ENCODE measurements around the gene EIF5A2.

The EIF5A2 gene

GRCh38 chr3:170852324-170852723 is 56.1 kb downstream of the EIF5A2 start:
- no peak for DNase-seq (ENCODE audit: low spot score)

- DNase-seq (ENCODE audit: low spot score), result no peak
Observed at GRCh38 chr3:170848292-170848917, 60.0 kb downstream of the EIF5A2 start.

GRCh38 chr3:170844377-170844776 is 64.1 kb downstream of the EIF5A2 start:
- DNase-seq (ENCODE audit: low spot score), result no peak

GRCh38 chr3:170840291-170840859 is 68.1 kb downstream of the EIF5A2 start:
- DNase-seq (ENCODE audit: low spot score), result no peak

- DNase-seq (ENCODE audit: low spot score), result no peak
Observed at GRCh38 chr3:170839518-170840100, 68.8 kb downstream of the EIF5A2 start.
